Measurements from ENCODE around the gene SELENOO. TPM values are rescaled to one million over a fixed set of nuclear protein-coding genes. Genes with fewer than 3 reads are reported as not detected.

Gene SELENOO
- total RNA-seq, 1 donor from 2014 or later: 15.0 TPM

- peak overlapping the region; percentile 76 for H3K27ac ChIP-seq (replicated peaks)
These were observed 17.5 kb upstream of the SELENOO start for GRCh38 chr22:50183141-50183971.

GRCh38 chr22:50184004-50184901, 16.6 kb upstream of the SELENOO start:
- H3K27ac ChIP-seq (replicated peaks): peak overlapping the region; percentile 76
- H3K36me3 ChIP-seq: no peaks in the 10 kb centered on the region
- TF ChIP-seq CTCF (IDR thresholded peaks at IDR 0.05; ENCODE audit: borderline replicate concordance): no peak
- H3K27me3 ChIP-seq (ENCODE audit: low read depth): peaks cover 15% of the 10 kb centered on the region
- H3K4me3 ChIP-seq: peak overlapping the region; percentile 85
- H3K4me1 ChIP-seq: peaks cover 55% of the 10 kb centered on the region
- H3K9me3 ChIP-seq (replicated peaks): no peaks in the 10 kb centered on the region
- peak; percentile 82 for DNase-seq
- intact Hi-C loops (cut with micrococcal nuclease): no loop called here

More at GRCh38 chr22:50183141-50183971, 17.5 kb upstream of the SELENOO start:
- intact Hi-C loops (cut with micrococcal nuclease): no loop called here
- H3K4me3 ChIP-seq: no peak overlapping the region
- H3K4me1 ChIP-seq: peaks cover 46% of the 10 kb centered on the region
- peaks cover 24% of the 10 kb centered on the region for H3K27me3 ChIP-seq (ENCODE audit: low read depth)
- H3K9me3 ChIP-seq (replicated peaks): no peaks in the 10 kb centered on the region
- DNase-seq: no peak
- no peak for TF ChIP-seq CTCF (IDR thresholded peaks at IDR 0.05; ENCODE audit: borderline replicate concordance)
- no peaks in the 10 kb centered on the region for H3K36me3 ChIP-seq

GRCh38 chr22:50184902-50185374, 15.9 kb upstream of the SELENOO start:
- Histone ChIP-seq H3K27ac (replicated peaks) (peak overlapping the region; percentile 76), H3K36me3 (no peaks in the 10 kb centered on the region), H3K27me3 (ENCODE audit: low read depth) (peaks cover 8% of the 10 kb centered on the region), H3K4me1 (peaks cover 62% of the 10 kb centered on the region), H3K4me3 (peak overlapping the region; percentile 85), H3K9me3 (replicated peaks) (no peaks in the 10 kb centered on the region)
- intact Hi-C loops (cut with micrococcal nuclease): no loop called here
- no peak for DNase-seq
- no peak for TF ChIP-seq CTCF (IDR thresholded peaks at IDR 0.05; ENCODE audit: borderline replicate concordance)

GRCh38 chr22:50185375-50186087, 15.3 kb upstream of the SELENOO start, which contains the start of gene TRABD:
Gene TRABD (plus strand): TSS chr22:50185913. CDS start chr22:50193061, 7,148 bp downstream.
- Histone ChIP-seq H3K36me3 (no peaks in the 10 kb centered on the region), H3K9me3 (replicated peaks) (no peaks in the 10 kb centered on the region), H3K4me3 (peak within 1 kb of the TSS; percentile 85), H3K27me3 (ENCODE audit: low read depth) (peaks cover 2% of the 10 kb centered on the region), H3K4me1 (peaks cover 68% of the 10 kb centered on the region), H3K27ac (replicated peaks) (peak within 1 kb of the TSS; percentile 76)
- peak; percentile 90 for DNase-seq
- intact Hi-C loops (cut with micrococcal nuclease): no loop called here
- no peak for TF ChIP-seq CTCF (IDR thresholded peaks at IDR 0.05; ENCODE audit: borderline replicate concordance)
